Subcutaneous adipose tissue (tissue), 4 donors: ENCODE data around the gene HOXA11. TPM values are rescaled to one million over a fixed set of nuclear protein-coding genes. Genes with fewer than 3 reads are reported as not detected.

ENCODE experiments used
- total RNA-seq, 4 donors: library from RNA; depleted of rRNA; stranded (reverse); fragments of >200 nt; gene quantifications; one replicate each; pipeline ENCODE4 v1.1.0, GENCODE V29; 2016
- TF ChIP-seq, protein P1 (sequence below): fragments of 450-650 bp; IDR thresholded peaks from one replicate; pipeline ENCODE4 v1.5.1; 2016; ENCODE audit warnings: low read depth, mild to moderate bottlenecking, control low read depth, antibody characterized with exemption, moderate library complexity

The HOXA11 gene
- total RNA-seq, 4 donors from 2014 or later, result 1.8 to 4.1 (median 1.9) TPM

- TF ChIP-seq, protein P1, sequence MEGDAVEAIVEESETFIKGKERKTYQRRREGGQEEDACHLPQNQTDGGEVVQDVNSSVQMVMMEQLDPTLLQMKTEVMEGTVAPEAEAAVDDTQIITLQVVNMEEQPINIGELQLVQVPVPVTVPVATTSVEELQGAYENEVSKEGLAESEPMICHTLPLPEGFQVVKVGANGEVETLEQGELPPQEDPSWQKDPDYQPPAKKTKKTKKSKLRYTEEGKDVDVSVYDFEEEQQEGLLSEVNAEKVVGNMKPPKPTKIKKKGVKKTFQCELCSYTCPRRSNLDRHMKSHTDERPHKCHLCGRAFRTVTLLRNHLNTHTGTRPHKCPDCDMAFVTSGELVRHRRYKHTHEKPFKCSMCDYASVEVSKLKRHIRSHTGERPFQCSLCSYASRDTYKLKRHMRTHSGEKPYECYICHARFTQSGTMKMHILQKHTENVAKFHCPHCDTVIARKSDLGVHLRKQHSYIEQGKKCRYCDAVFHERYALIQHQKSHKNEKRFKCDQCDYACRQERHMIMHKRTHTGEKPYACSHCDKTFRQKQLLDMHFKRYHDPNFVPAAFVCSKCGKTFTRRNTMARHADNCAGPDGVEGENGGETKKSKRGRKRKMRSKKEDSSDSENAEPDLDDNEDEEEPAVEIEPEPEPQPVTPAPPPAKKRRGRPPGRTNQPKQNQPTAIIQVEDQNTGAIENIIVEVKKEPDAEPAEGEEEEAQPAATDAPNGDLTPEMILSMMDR, result no peak
Measured at GRCh38 chr7:27145165-27145913, 39.7 kb downstream of the HOXA11 start.

DNA sequence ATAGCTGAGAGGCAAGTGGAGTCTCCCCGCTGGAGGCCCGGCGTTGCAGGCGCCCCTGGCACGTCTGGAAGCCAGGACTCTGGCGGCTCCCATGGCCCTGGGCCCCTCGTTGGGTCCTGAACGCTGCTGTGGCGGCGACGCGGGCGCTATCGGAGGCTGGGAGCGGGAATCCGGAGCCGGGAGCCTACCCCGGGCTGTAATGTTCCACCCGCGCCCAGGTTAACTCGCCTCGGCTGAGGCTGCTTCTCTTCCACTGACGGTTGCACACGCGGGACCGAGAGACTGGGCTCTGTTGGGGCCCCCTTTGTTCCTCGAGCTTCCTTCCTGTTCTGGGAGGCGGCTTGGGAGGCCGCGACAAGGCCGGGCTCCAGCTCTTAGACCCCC lies 40.3 kb downstream of the HOXA11 start:
- TF ChIP-seq, protein P1, result no peak

- TF ChIP-seq, protein P1, result no peak
Measured at GRCh38 chr7:27143950-27144780, 40.9 kb downstream of the HOXA11 start.

DNA sequence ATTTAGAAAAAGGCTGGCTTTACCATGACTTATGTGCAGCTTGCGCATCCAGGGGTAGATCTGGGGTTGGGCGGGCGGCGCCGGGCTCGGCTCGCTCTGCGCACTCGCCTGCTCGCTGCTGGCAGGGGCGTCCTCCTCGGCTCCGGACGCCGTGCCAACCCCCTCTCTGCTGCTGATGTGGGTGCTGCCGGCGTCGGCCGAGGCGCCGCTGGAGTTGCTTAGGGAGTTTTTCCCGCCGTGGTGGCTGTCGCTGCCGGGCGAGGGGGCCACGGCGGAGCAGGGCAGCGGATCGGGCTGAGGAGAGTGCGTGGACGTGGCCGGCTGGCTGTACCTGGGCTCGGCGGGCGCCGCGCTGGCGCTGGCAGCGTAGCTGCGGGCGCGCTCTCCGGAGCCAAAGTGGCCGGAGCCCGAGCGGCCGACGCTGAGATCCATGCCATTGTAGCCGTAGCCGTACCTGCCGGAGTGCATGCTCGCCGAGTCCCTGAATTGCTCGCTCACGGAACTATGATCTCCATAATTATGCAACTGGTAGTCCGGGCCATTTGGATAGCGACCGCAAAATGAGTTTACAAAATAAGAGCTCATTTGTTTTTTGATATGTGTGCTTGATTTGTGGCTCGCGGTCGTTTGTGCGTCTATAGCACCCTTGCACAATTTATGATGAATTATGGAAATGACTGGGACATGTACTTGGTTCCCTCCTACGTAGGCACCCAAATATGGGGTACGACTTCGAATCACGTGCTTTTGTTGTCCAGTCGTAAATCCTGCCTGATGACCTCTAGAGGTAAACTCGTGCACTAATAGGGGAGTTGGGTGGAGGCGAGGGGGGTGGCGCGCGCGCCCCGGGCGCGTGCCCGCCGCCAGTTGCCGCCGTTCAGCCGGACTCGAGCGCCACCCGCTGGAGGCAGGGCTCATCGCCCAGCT lies 41.7 kb downstream of the HOXA11 start, which contains the start of gene HOXA5:
Gene HOXA5, minus strand, starts transcription at position 659 of the 927 bp plus-strand sequence. Its CDS starts 74 bp downstream, at position 585.
- TF ChIP-seq, protein P1, result no peak

- TF ChIP-seq, protein P1, result no peak
Measured at GRCh38 chr7:27142580-27143022, 42.4 kb downstream of the HOXA11 start.

DNA sequence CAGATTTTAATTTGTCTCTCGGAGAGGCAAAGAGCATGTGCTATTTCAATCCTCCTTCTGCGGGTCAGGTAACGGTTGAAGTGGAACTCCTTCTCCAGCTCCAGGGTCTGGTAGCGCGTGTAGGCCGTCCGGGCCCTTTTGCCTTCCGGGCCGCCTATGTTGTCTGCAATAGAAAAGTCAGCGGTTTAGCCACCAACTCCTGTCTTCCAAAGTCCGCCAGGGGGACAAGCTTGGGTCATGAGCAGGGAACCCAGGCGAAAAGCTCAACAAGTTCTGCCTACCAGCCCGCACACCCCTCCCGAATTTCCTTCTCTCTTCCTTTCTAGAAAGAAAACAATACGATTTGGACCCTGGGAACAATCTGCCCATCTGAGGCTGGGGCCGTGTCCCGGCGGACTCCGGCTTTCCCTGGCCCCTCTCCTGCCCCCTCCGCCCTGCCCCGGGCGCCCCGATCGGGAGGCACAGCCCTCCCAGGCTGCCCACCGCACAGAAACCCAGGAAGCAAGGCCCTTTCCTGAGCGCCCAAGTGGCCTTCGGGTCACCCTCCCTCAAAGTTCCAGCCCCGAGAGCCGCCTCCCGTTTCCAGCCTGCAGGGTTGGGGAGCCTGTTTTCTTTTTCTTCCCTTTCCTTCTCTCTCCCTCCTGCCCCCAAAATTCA lies 43.0 kb downstream of the HOXA11 start:
- TF ChIP-seq, protein P1, result no peak
